Naive thymus-derived CD8-positive, alpha-beta T cell (primary cell): Measurements from ENCODE around the gene JUNB. TPM values are rescaled to one million over a fixed set of nuclear protein-coding genes. Genes with fewer than 3 reads are reported as not detected.

ENCODE experiments used
- ATAC-seq, 2 donors: fragments of 150-1000 bp; cut with Tn5 transposase in 1 of 2; sonication (Bioruptor Pico), chemical (Tn5 transposase) in 1 of 2; 1 replicate in 1 of 2; 2 replicates in 1 of 2; pipeline ENCODE4 v1.10.0; 2021; ENCODE audit warnings: mild to moderate bottlenecking in 2 of 2, moderate library complexity in 2 of 2
- POLR2A ChIA-PET: fragments of 350-600 bp; sonication (Branson Sonifier 250); formaldehyde crosslinking; loops from one replicate; lab custom pipeline; 2021; ENCODE audit warnings: antibody characterized with exemption; lab: Charles Lee
- DNase-seq, 10 donors: peaks; one replicate each; pipeline versions ENCODE4 v3.0.0 to v3.0.0-alpha.2; 2020 to 2022
- H3K27ac Mint-ChIP-seq, 10 donors: one replicate each; pipeline ENCODE4 v1.8.0; 2020 to 2022; ENCODE audit warnings: mild to moderate bottlenecking in 10 of 10, mixed read lengths in 10 of 10, moderate library complexity in 4 of 10, inconsistent platforms in 1 of 10
- H3K27me3 Mint-ChIP-seq, 5 donors: one replicate each; pipeline ENCODE4 v1.8.0; 2021 to 2022; ENCODE audit warnings: mixed read lengths in 5 of 5
- H3K36me3 Mint-ChIP-seq, 3 donors: one replicate each; pipeline ENCODE4 v1.8.0; 2020 to 2022; ENCODE audit warnings: mixed read lengths in 3 of 3, mild to moderate bottlenecking in 2 of 3, inconsistent platforms in 1 of 3
- H3K4me1 Mint-ChIP-seq, 4 donors: one replicate each; pipeline ENCODE4 v1.8.0; 2021 to 2022; ENCODE audit warnings: mixed read lengths in 4 of 4
- H3K4me3 Mint-ChIP-seq, 10 donors: one replicate each; pipeline ENCODE4 v1.8.0; 2020 to 2022; ENCODE audit warnings: mild to moderate bottlenecking in 10 of 10, mixed read lengths in 10 of 10, moderate library complexity in 6 of 10, inconsistent platforms in 1 of 10
- H3K9me3 Mint-ChIP-seq, 9 donors: one replicate each; pipeline ENCODE4 v1.8.0; 2020 to 2022; ENCODE audit warnings: mixed read lengths in 9 of 9, mild to moderate bottlenecking in 3 of 9, inconsistent platforms in 1 of 9, moderate library complexity in 1 of 9
- polyA plus RNA-seq, 3 donors: library from polyadenylated mRNA; unstranded; fragments of 300-500 nt; fragmentation: Illumina TruSeq; gene quantifications; one replicate each; pipeline ENCODE4 v1.2.3, GENCODE V29; 2021
- total RNA-seq, 8 experiments: library from RNA in 2 of 8; stranded (reverse) in 2 of 8; gene quantifications; one replicate each; pipeline ENCODE4 v1.2.3 and lab custom pipeline; 2021 to 2026

JUNB gene
- total RNA-seq (100 to 1,000 TPM in 1 of 2 experiments, 10 to 100 TPM in 1; 99.1 to 103 TPM), polyA plus RNA-seq (1,000 to 10,000 TPM in 2 of 3 donors, 100 to 1,000 TPM in 1; 845 to 1,468 (median 1,203) TPM), total RNA-seq (lab: John Stamatoyannopoulos, UW) (89.2 to 3,248 (median 126) reads per million in 6 experiments)

DNA sequence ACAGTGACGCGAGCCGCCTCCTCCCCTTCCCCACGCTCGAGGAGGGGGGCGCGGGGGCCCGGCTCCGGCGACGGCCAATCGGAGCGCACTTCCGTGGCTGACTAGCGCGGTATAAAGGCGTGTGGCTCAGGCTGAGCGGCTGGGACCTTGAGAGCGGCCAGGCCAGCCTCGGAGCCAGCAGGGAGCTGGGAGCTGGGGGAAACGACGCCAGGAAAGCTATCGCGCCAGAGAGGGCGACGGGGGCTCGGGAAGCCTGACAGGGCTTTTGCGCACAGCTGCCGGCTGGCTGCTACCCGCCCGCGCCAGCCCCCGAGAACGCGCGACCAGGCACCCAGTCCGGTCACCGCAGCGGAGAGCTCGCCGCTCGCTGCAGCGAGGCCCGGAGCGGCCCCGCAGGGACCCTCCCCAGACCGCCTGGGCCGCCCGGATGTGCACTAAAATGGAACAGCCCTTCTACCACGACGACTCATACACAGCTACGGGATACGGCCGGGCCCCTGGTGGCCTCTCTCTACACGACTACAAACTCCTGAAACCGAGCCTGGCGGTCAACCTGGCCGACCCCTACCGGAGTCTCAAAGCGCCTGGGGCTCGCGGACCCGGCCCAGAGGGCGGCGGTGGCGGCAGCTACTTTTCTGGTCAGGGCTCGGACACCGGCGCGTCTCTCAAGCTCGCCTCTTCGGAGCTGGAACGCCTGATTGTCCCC, at the start of gene JUNB:
Gene JUNB, plus strand, starts transcription at position 142 of the 706 bp plus-strand sequence. Its CDS starts 286 bp downstream, at position 428.
- ATAC-seq (peak; percentile 43 to 47), DNase-seq (peak; percentile 95 to 99 (median 98))
- Mint-ChIP-seq H3K9me3 (peaks cover 0 to 4% (median 0%) of the 10 kb centered on the region in 9 donors), H3K27me3 (peaks cover 0 to 4% (median 0%) of the 10 kb centered on the region in 5 donors), H3K4me1 (peaks cover 31 to 60% (median 49%) of the 10 kb centered on the region in 4 donors), H3K27ac (peak within 1 kb of the TSS; percentile 97 to 100 (median 100)), H3K4me3 (peak within 1 kb of the TSS; percentile 91 to 99 (median 96)), H3K36me3 (peaks cover 1 to 8% (median 5%) of the 10 kb centered on the region in 3 donors)
- POLR2A ChIA-PET, result interaction anchor here (0.5 to 14.5 kb wide), 31 partner anchors 10 to 1095 kb away, joined by 3 to 1021 read pairs (median 5); partner anchors contain the start of genes CALR, DHPS, FBXW9 and GCDH

DNA sequence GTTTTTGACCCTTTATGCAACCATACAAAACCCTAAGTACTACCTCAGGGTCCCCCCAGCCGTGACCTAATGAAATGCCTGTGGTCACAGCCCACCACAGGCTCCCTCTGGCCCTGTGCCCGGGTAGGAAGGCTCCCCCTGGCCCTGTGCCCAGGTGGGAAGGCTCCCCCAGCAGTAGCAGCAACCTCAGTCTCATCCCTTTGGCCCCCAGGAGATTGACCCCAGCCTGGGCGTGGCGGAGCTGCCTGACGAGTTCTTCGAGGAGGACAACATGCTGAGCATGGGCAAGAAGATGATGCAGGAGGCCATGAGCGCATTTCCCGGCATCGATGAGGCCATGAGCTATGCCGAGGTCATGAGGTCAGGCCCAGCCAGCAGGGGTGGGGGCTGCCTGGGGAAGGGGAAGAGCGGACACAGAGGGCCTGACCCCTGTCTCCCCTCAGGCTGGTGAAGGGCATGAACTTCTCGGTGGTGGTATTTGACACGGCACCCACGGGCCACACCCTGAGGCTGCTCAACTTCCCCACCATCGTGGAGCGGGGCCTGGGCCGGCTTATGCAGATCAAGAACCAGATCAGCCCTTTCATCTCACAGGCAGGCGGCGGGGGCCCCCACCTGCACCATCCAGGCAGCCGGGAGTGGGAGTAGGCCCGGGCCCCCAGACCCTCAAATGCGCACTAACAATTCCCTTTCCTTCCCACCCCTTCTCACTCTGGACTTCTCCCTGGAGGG, 46.0 kb upstream of the JUNB start:
- ATAC-seq, result no peak
- POLR2A ChIA-PET, result interaction anchor here (0.7 kb wide), 1 partner anchor 1603 kb away, joined by 3 read pairs; no protein-coding TSS in a partner anchor

GRCh38 chr19:12748489-12748888, 42.8 kb upstream of the JUNB start:
- peaks cover 2 to 6% (median 4%) of the 10 kb centered on the region in 4 donors for H3K4me1 Mint-ChIP-seq
- no peak overlapping the region for H3K4me3 Mint-ChIP-seq
- peaks cover 0 to 6% (median 0%) of the 10 kb centered on the region in 9 donors for H3K9me3 Mint-ChIP-seq
- DNase-seq, result no peak
- peaks cover 6 to 32% (median 23%) of the 10 kb centered on the region in 5 donors for H3K27me3 Mint-ChIP-seq
- ATAC-seq, result no peak
- POLR2A ChIA-PET, result interaction anchor here (1.2 kb wide), 1 partner anchor 10 kb away, joined by 3 read pairs; no protein-coding TSS in a partner anchor
- H3K27ac Mint-ChIP-seq, result no peak overlapping the region
- H3K36me3 Mint-ChIP-seq, result peaks cover 7 to 42% (median 20%) of the 10 kb centered on the region in 3 donors

More for the DNA sequence above, 46.0 kb upstream of the JUNB start:
- Mint-ChIP-seq H3K4me1 (peaks cover 0 to 7% (median 4%) of the 10 kb centered on the region in 4 donors), H3K36me3 (peaks cover 7 to 63% (median 20%) of the 10 kb centered on the region in 3 donors), H3K27me3 (peaks cover 1 to 10% (median 3%) of the 10 kb centered on the region in 5 donors), H3K27ac (peak overlapping the region in 1 of 10 donors; percentile 14), H3K4me3 (no peak overlapping the region), H3K9me3 (peaks cover 0 to 6% (median 0%) of the 10 kb centered on the region in 9 donors)
- DNase-seq, result no peak

- ATAC-seq (no peak), DNase-seq (no peak)
- peak overlapping the region in 2 of 10 donors; percentile 14 to 40 for H3K27ac Mint-ChIP-seq
- H3K36me3 Mint-ChIP-seq, result peaks cover 7 to 31% (median 20%) of the 10 kb centered on the region in 3 donors
- H3K4me3 Mint-ChIP-seq, result no peak overlapping the region
- H3K27me3 Mint-ChIP-seq, result peaks cover 6 to 43% (median 25%) of the 10 kb centered on the region in 5 donors
- peaks cover 2 to 6% (median 4%) of the 10 kb centered on the region in 4 donors for H3K4me1 Mint-ChIP-seq
- peaks cover 0 to 6% (median 0%) of the 10 kb centered on the region in 9 donors for H3K9me3 Mint-ChIP-seq
- POLR2A ChIA-PET, result no interaction called here
These were observed 41.3 kb upstream of the JUNB start for GRCh38 chr19:12749938-12750521.

GRCh38 chr19:12750851-12751250, 40.4 kb upstream of the JUNB start:
- POLR2A ChIA-PET, result no interaction called here
- DNase-seq (no peak), ATAC-seq (no peak)
- Mint-ChIP-seq H3K36me3 (peaks cover 7 to 24% (median 18%) of the 10 kb centered on the region in 3 donors), H3K27ac (peak overlapping the region in 2 of 10 donors; percentile 5 to 37), H3K9me3 (peaks cover 0 to 6% (median 0%) of the 10 kb centered on the region in 9 donors), H3K27me3 (peaks cover 6 to 52% (median 31%) of the 10 kb centered on the region in 5 donors), H3K4me3 (no peak overlapping the region), H3K4me1 (peaks cover 2 to 6% (median 4%) of the 10 kb centered on the region in 4 donors)

GRCh38 chr19:12751635-12752034, 39.7 kb upstream of the JUNB start, which contains the start of gene BEST2:
Gene BEST2 (plus strand): TSS chr19:12751791. CDS start chr19:12752593, 802 bp downstream.
- H3K36me3 Mint-ChIP-seq, result peaks cover 7 to 17% (median 17%) of the 10 kb centered on the region in 3 donors
- no peak for DNase-seq
- peak within 1 kb of the TSS in 2 of 10 donors; percentile 5 to 37 for H3K27ac Mint-ChIP-seq
- H3K9me3 Mint-ChIP-seq, result peaks cover 0 to 6% (median 0%) of the 10 kb centered on the region in 9 donors
- ATAC-seq, result no peak
- H3K4me3 Mint-ChIP-seq, result no peak within 1 kb of the TSS
- peaks cover 2 to 6% (median 4%) of the 10 kb centered on the region in 4 donors for H3K4me1 Mint-ChIP-seq
- POLR2A ChIA-PET, result interaction anchor here (0.6 kb wide), 1 partner anchor 69 kb away, joined by 3 read pairs; no protein-coding TSS in a partner anchor
- peaks cover 6 to 57% (median 35%) of the 10 kb centered on the region in 5 donors for H3K27me3 Mint-ChIP-seq

GRCh38 chr19:12752056-12752781, 39.1 kb upstream of the JUNB start:
- H3K27ac Mint-ChIP-seq, result no peak overlapping the region
- peaks cover 0 to 6% (median 0%) of the 10 kb centered on the region in 9 donors for H3K9me3 Mint-ChIP-seq
- H3K4me1 Mint-ChIP-seq, result peaks cover 2 to 6% (median 4%) of the 10 kb centered on the region in 4 donors
- no peak for DNase-seq
- H3K27me3 Mint-ChIP-seq, result peaks cover 6 to 57% (median 35%) of the 10 kb centered on the region in 5 donors
- H3K4me3 Mint-ChIP-seq, result no peak overlapping the region
- POLR2A ChIA-PET, result no interaction called here
- ATAC-seq, result no peak
- peaks cover 7 to 12% (median 11%) of the 10 kb centered on the region in 3 donors for H3K36me3 Mint-ChIP-seq

DNA sequence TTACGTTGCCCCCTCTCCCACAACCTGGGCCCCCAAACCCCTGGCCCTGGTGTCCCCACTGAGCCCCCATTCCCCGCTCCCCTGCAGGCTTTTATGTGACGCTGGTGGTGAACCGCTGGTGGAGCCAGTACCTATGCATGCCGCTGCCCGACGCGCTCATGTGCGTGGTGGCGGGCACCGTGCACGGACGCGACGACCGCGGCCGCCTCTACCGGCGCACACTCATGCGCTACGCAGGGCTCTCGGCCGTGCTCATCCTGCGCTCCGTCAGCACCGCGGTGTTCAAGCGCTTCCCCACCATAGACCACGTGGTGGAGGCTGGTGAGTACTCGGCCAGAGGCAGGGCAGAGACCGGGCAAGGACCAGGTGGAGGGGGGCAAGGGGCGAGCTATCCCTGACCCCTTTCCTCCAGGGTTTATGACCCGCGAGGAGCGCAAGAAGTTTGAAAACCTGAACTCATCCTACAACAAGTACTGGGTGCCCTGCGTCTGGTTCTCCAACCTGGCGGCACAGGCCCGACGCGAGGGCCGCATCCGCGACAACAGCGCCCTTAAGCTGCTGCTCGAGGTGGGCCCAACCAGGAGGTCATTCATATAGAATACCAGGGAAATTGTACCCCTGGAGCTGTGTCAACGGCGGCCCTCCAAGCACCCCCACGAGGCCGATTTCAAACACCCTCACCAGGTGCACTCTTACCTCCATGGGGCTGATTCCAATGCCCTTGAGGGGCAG, 36.7 kb upstream of the JUNB start:
- Mint-ChIP-seq H3K4me1 (peaks cover 4 to 13% (median 5%) of the 10 kb centered on the region in 4 donors), H3K27ac (no peak overlapping the region), H3K4me3 (no peak overlapping the region), H3K27me3 (peaks cover 6 to 55% (median 35%) of the 10 kb centered on the region in 5 donors), H3K36me3 (no peaks in the 10 kb centered on the region), H3K9me3 (no peaks in the 10 kb centered on the region)
- POLR2A ChIA-PET, result interaction anchor here (0.6 to 1.2 kb wide), 3 partner anchors 11 to 37 kb away, joined by 3 to 7 read pairs (median 5); partner anchors contain the start of genes JUNB and TRIR
- ATAC-seq (no peak), DNase-seq (no peak)

GRCh38 chr19:12756150-12756883, 35.0 kb upstream of the JUNB start:
- ATAC-seq, result no peak

More at GRCh38 chr19:12756150-12756883, 35.0 kb upstream of the JUNB start:
- Mint-ChIP-seq H3K4me1 (peaks cover 0 to 11% (median 5%) of the 10 kb centered on the region in 4 donors), H3K27ac (peak overlapping the region in 1 of 10 donors; percentile 70), H3K9me3 (no peaks in the 10 kb centered on the region), H3K4me3 (peak overlapping the region in 1 of 10 donors; percentile 36), H3K27me3 (peaks cover 0 to 41% (median 23%) of the 10 kb centered on the region in 5 donors), H3K36me3 (no peaks in the 10 kb centered on the region)
- POLR2A ChIA-PET, result no interaction called here
- DNase-seq, result no peak
